Measurements from ENCODE around the gene LMCD1.

The LMCD1 gene

DNA sequence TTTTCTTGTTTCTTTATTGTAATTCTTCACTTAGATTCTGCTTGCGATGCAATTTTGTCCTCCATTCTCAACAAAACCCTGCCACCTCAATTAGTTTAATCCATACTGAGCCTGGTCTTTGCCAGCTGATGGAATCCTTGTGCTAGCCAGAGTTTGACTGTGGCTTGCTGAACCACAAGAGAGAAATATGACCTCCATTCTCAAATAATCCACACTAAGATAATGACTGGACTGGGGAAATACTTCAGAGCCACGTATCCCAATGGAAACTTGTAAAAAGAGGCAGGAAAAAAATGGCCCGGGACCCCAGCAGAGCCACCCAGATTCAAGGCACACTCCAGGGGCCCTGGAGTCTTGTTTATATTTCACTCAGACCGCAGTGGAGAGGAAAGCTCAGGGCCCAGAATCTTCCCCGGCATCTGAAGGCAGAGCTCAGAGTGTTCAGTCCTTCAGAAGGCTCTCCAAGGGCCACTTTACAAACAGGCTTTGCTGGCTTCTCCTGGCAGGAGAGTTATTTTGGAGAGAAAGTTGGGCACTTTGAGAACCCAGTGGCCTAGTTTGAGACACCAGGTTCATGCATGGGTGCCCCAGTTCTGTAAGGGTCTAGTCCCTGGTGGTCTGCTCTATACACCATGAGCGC is 80.3 kb downstream of the LMCD1 start:
- DNase-seq (ENCODE audit: low read depth, low spot score): peak; percentile 58

DNA sequence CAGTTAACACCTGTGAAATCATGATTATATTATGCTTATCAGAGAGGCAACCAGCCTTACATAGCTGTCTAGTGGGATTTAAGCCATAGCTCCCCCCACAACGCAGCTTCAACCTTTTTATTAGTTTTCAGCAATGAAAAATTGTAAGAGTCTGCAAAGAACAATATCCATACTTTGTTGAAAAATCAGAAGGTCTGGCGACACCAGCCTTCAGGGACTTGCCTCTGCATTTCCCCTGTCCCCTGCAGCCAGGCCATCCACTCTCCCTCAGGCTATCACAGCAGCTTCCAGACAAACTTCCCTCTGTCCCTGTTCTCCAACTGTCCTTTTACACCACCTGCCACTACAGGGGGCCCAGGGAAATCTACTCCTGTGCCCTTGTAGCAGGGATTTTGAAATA is 83.0 kb downstream of the LMCD1 start:
- no peak for DNase-seq (ENCODE audit: low read depth, low spot score)

- DNase-seq (ENCODE audit: low read depth, low spot score): peak; percentile 84
Observed at GRCh38 chr3:8589880-8590556, 88.4 kb downstream of the LMCD1 start.

DNA sequence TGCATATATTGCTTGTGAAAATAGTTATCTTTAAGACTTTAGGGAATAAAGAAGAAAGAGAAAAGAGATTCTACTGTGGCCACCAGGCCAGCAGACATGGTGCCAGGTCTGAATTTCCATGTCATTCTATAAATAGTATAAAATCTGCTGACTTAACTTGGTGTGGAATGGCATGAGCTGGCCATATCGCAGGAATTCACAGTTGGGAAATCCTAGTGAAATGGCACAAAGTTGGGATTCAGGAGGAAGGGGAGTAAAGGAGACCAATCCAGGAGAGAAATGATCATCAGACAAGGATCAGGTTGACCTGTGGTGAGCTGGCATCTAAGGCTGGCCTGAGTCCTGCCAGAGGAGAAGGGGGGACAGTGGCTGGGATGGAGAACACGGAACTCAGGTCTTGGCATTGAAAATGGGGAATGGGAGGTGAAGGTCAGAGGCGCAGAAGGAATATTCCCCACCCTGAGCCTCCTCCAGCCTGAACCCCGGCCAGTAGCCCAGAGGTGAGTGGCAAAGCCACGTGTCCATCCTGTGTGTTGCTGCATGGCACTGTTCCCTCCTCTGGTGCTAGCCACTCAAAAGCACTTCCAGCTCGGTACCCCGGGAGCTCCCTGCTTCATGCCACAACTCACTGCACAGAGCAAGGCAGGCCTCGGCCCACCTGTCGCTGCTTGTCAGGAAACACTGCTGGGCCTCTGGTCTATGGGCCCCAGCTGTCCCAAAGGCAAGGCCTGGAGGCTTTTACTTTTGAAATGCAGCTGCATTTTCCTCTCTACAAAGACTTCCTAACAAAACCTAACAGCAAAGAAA is 91.6 kb downstream of the LMCD1 start:
- DNase-seq (ENCODE audit: low read depth, low spot score): peak; percentile 32

DNA sequence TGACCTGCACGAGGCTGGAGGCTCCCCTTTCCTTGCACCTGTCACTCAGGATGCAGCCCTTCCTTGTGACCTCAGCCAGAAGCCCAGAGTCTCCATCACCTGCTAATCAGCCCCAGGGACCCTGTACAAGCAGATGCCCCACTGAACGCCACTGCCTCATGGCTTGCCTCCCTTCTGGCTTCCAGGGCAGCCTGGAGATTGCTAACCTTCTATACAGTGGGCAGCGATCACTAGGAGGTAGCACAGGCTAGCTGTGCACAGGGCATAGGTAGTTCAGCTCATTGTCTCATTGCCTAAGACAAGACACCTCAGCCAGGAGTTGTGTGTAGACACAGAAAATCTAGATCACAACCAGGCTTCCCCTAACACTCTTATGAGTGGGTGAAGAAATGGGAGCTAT is 93.6 kb downstream of the LMCD1 start:
- DNase-seq (ENCODE audit: low read depth, low spot score): no peak

GRCh38 chr3:8595695-8596115 is 94.1 kb downstream of the LMCD1 start:
- no peak for DNase-seq (ENCODE audit: low read depth, low spot score)

- DNase-seq (ENCODE audit: low read depth, low spot score): no peak
Observed at GRCh38 chr3:8596321-8597218, 94.9 kb downstream of the LMCD1 start.

- no peak for DNase-seq (ENCODE audit: low read depth, low spot score)
Observed at GRCh38 chr3:8597219-8597853, 95.7 kb downstream of the LMCD1 start.

DNA sequence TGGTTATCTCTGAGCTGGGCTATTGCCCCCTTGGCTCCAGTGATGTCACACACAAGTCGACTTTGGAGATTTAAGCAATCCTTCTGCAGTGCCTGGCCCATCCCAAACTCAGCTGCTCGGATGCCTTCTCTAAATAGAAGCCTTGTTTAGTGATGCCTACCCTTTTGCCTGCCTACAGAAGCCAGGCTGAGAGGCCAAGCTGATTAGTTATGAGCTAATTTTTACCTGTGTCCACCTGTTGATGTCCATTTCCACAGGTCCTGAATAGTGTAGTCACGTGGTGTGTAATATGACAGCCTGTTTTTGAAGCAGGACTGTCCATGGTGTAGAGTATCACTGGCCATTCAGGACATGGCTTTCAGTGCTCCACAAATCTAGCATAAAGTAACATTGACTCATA is 97.5 kb downstream of the LMCD1 start:
- no peak for DNase-seq (ENCODE audit: low read depth, low spot score)

GRCh38 chr3:8600457-8600856 is 98.8 kb downstream of the LMCD1 start:
- no peak for DNase-seq (ENCODE audit: low read depth, low spot score)

GRCh38 chr3:8603115-8603710 is 101.6 kb downstream of the LMCD1 start:
- no peak for DNase-seq (ENCODE audit: low read depth, low spot score)

DNA sequence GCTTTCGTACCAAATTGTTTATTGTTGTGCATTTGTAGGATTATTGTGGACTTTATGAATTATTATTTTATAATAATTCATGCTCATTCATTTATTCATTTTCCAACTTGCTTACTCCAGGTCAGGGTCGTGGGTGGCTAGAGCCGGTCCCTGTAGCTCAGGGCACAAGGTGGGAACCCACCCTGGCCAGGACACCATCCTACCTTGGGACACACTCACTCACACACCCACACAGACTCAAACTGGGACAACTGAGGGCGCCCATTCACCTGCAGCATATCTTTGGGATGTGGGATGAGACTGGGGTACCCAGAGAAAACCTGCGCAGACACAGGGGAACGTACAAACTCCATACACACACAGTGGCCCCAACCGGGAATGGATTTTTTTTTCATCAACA is 102.4 kb downstream of the LMCD1 start:
- no peak for DNase-seq (ENCODE audit: low read depth, low spot score)

GRCh38 chr3:8604988-8605387 is 103.4 kb downstream of the LMCD1 start:
- DNase-seq (ENCODE audit: low read depth, low spot score): no peak

- no peak for DNase-seq (ENCODE audit: low read depth, low spot score)
Observed at GRCh38 chr3:8606701-8607231, 105.1 kb downstream of the LMCD1 start.

GRCh38 chr3:8607234-8608040 is 105.8 kb downstream of the LMCD1 start:
- DNase-seq (ENCODE audit: low read depth, low spot score): peak; percentile 85

DNA sequence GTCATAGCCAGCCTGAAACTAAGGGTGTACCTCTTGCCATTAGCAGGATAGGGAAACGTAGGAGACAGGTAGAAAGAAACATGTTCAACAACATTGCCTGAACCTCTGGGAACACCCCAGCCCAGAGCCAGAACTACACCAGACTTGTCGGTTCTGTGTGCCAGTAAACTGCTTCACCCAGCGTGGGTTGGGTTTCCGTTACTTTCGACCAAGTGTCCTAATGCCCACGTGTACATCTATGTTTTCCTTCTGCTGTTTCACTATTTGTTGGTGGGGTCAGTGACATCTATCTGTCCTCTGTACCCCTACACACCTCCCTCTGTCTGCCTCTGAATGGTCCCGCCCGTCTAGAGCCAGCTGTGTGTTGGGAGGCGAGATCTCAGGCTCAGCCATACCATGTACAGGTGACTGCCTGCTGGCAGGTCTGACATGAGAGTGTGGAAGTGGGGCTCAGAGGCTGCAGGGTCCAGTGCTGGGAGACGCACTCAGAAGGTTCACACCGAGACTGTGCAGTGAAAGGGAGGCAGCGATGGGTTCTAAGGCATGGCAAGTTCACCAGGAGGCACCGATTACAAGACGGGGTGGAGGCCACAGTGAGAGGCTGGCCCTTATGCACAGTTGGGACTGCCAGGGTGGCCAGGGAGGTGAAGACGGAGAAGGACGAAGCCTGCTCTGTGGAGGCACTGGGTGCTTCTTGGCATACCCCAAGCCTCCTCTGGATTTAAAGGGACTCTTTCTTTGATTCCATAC is 106.6 kb downstream of the LMCD1 start:
- no peak for DNase-seq (ENCODE audit: low read depth, low spot score)

DNA sequence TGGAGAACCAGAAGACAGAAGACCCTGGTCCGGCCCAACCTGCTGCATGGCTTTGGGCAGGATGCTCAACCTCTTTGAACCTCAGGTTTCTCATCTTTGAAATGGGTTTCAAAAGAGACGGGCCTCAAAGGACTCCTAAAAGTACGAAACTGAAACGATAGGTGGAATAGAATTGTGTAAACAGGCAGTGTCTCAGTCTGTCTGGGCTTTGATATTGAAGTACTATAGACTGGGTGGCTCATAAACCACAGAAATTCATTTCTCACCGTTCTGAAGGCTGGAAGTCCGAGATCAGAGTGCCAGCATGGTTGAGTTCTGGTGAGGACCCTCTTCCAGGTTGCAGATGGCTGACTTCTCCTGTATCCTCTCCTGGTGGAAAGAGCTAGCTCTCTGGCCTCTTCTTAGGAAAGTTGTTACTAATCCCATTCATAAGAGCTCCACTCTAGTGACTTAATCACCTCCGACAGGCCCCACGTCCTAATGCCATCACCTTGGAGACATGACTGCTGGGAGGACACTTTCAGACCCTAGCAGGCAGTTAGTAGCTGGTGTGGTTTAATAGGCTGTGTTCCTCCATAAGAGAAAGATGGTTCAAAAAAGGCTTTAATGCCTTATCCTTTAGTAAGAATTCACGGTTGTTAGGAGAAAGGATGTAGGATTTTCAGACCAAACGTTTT is 107.3 kb downstream of the LMCD1 start:
- no peak for DNase-seq (ENCODE audit: low read depth, low spot score)

GRCh38 chr3:8610951-8611350 is 109.3 kb downstream of the LMCD1 start:
- no peak for DNase-seq (ENCODE audit: low read depth, low spot score)

Data from astrocyte of the hippocampus (primary cell).